Endothelial cell of umbilical vein (primary cell): ENCODE measurements around the gene TANGO2. TPM values are rescaled to one million over a fixed set of nuclear protein-coding genes. Genes with fewer than 3 reads are reported as not detected.

Experiments used
- BruUV-seq: library from RNA; stranded (reverse); fragments of 400-500 nt; replicated peaks from 2 replicates; lab custom pipeline; 2021; lab: Mats Ljungman, UMichigan
- CTCF ChIA-PET: fragments of 300-600, 350-600 bp; sonication (Branson Sonifier 250); formaldehyde crosslinking; loops from one replicate; lab custom pipeline; 2021; ENCODE audit warnings: antibody characterized with exemption, inconsistent platforms; lab: Charles Lee
- POLR2A ChIA-PET: fragments of 300-600, 350-600 bp; sonication (Branson Sonifier 250); formaldehyde crosslinking; loops from one replicate; lab custom pipeline; 2021; ENCODE audit warnings: antibody characterized with exemption, inconsistent platforms; lab: Charles Lee
- DNase-seq: peaks from one replicate; pipeline ENCODE4 v3.0.0-alpha.2; 2011; ENCODE audit warnings: low read depth, low spot score
- FAIRE-seq: peaks from 2 replicates; lab custom pipeline; 2011; peaks lifted over from hg19 to GRCh38; lab: Jason Lieb, UNC
- H2AFZ ChIP-seq: 2 replicates; pipeline ENCODE4 v1.6.0; 2012; ENCODE audit warnings: low read depth, low read length, control low read depth, inconsistent platforms
- H3K27ac ChIP-seq: 2 replicates; pipeline ENCODE4 v1.5.1; 2011; ENCODE audit warnings: low read depth, mild to moderate bottlenecking, control low read depth, low read length, moderate library complexity; ENCODE audit not compliant: insufficient read depth
- H3K27me3 ChIP-seq, 2 experiments: 2 replicates each; pipeline versions ENCODE4 v1.6.0 to v1.6.1; 2011; ENCODE audit warnings: low read length in 2 of 2, mixed read lengths in 1 of 2; ENCODE audit not compliant: control insufficient read depth in 2 of 2, insufficient read depth in 2 of 2
- H3K36me3 ChIP-seq, 2 experiments: 2 replicates in 1 of 2; 3 replicates in 1 of 2; pipeline ENCODE4 v1.5.1; 2011; ENCODE audit warnings: low read length in 2 of 2, mild to moderate bottlenecking in 1 of 2, moderate library complexity in 1 of 2; ENCODE audit not compliant: control insufficient read depth in 2 of 2, insufficient read depth in 2 of 2; ENCODE audit errors: extremely low read depth in 1 of 2
- H3K4me1 ChIP-seq: 3 replicates; pipeline ENCODE4 v1.5.1; 2011; ENCODE audit warnings: mild to moderate bottlenecking, low read length; ENCODE audit not compliant: control insufficient read depth, insufficient read depth; ENCODE audit errors: extremely low read depth
- H3K4me2 ChIP-seq: 2 replicates; pipeline ENCODE4 v1.6.1; 2011; ENCODE audit warnings: low read length, control low read depth, mixed read lengths; ENCODE audit not compliant: insufficient read depth
- H3K4me3 ChIP-seq, 3 experiments: fragments of 200-600 bp in 1 of 3; sonication (generic), shearing (Covaris generic) in 1 of 3; replicated peaks in 1 of 3; 2 replicates each; pipeline ENCODE4 v1.5.1; 2011 to 2016; ENCODE audit warnings: control low read depth in 3 of 3, low read length in 3 of 3, mild to moderate bottlenecking in 2 of 3, inconsistent platforms in 1 of 3, low read depth in 1 of 3, moderate library complexity in 1 of 3; ENCODE audit not compliant: insufficient read depth in 1 of 3
- H3K79me2 ChIP-seq: 2 replicates; pipeline ENCODE4 v1.6.0; 2012; ENCODE audit warnings: low read length, inconsistent platforms; ENCODE audit not compliant: control insufficient read depth, insufficient read depth
- H3K9ac ChIP-seq: replicated peaks from 2 replicates; pipeline ENCODE3; 2011; ENCODE audit warnings: low read length, control low read depth; ENCODE audit not compliant: insufficient read depth; ENCODE audit errors: extremely low read depth
- H3K9me1 ChIP-seq: replicated peaks from 3 replicates; pipeline ENCODE4 v1.6.0; 2011; ENCODE audit warnings: mild to moderate bottlenecking, low read length; ENCODE audit not compliant: control insufficient read depth, insufficient read depth; ENCODE audit errors: extremely low read depth
- H3K9me3 ChIP-seq: replicated peaks from 2 replicates; pipeline ENCODE4 v1.5.1; 2012; ENCODE audit warnings: low read length, inconsistent platforms; ENCODE audit not compliant: control insufficient read depth, insufficient read depth
- H4K20me1 ChIP-seq: replicated peaks from 2 replicates; pipeline ENCODE3; 2011; ENCODE audit warnings: mild to moderate bottlenecking, low read length; ENCODE audit not compliant: control insufficient read depth, insufficient read depth; ENCODE audit errors: extremely low read depth
- EZH2 ChIP-seq: IDR thresholded peaks from 2 replicates; pipeline ENCODE4 v1.6.1; 2012; ENCODE audit warnings: borderline replicate concordance, low read depth, mild to moderate bottlenecking, moderate library complexity, low read length, inconsistent platforms; ENCODE audit not compliant: severe bottlenecking
- FOS ChIP-seq: IDR thresholded peaks from 2 replicates; pipeline ENCODE4 v1.6.1; 2011; ENCODE audit warnings: mild to moderate bottlenecking, low read length, moderate library complexity, borderline replicate concordance; ENCODE audit not compliant: insufficient read depth
- GATA2 ChIP-seq: IDR thresholded peaks from 2 replicates; pipeline ENCODE4 v1.7.0; 2011; ENCODE audit warnings: low read depth, mild to moderate bottlenecking, moderate library complexity, mixed read lengths, low read length; ENCODE audit not compliant: insufficient read length, insufficient read depth
- JUN ChIP-seq: IDR thresholded peaks from 2 replicates; pipeline ENCODE4 v1.6.1; 2011; ENCODE audit warnings: borderline replicate concordance, low read depth; ENCODE audit not compliant: insufficient read length, insufficient read depth
- MYC ChIP-seq: IDR thresholded peaks from one replicate; pipeline ENCODE4 v1.6.1; 2011; ENCODE audit warnings: mild to moderate bottlenecking, low read depth, low read length
- POLR2A ChIP-seq: IDR thresholded peaks from 2 replicates; pipeline ENCODE4 v1.6.1; 2012; ENCODE audit warnings: low read depth, mild to moderate bottlenecking, control low read depth, low read length
- POLR2AphosphoS5 ChIP-seq: IDR thresholded peaks from 2 replicates; pipeline ENCODE4 v1.6.1; 2012; ENCODE audit warnings: low read depth, mild to moderate bottlenecking, control low read depth, low read length, moderate library complexity; ENCODE audit not compliant: insufficient read depth
- dilution Hi-C: fragments of 300-500 bp; cut with MboI; formaldehyde crosslinking; loops from one replicate; pipeline ENCODE4 v1.15.0; 2019; ENCODE audit warnings: low sequenced_read_pairs; ENCODE audit not compliant: extremely low pct_ligation_motif_present
- intact Hi-C: fragments of 100-400 bp; cut with micrococcal nuclease; formaldehyde crosslinking; loops from one replicate; pipeline ENCODE4 v1.10.0; 2022
- polyA plus RNA-seq, 4 experiments: library from polyadenylated mRNA; depleted of rRNA in 3 of 4; stranded (reverse) in 3 of 4; unstranded in 1 of 4; fragments of >200 nt; gene quantifications; 2 replicates each; pipeline versions ENCODE4 v1.2.1 to v1.2.3, GENCODE V29; 2011 to 2012; ENCODE audit warnings: missing spikeins in 1 of 4
- total RNA-seq: library from RNA; stranded (reverse); gene quantifications from 2 replicates; pipeline ENCODE4 v1.2.3, GENCODE V29; 2021
- TF ChIP-seq, protein P1 (sequence below), 2 donors: IDR thresholded peaks; 1 replicate in 1 of 2; 2 replicates in 1 of 2; pipeline ENCODE4 v1.5.1; 2011; ENCODE audit warnings: low read length in 2 of 2, mild to moderate bottlenecking in 2 of 2, moderate library complexity in 2 of 2, control low read depth in 1 of 2, inconsistent platforms in 1 of 2, low read depth in 1 of 2; ENCODE audit not compliant: insufficient read depth in 1 of 2; ENCODE audit errors: extremely low read depth in 1 of 2
- TF ChIP-seq, protein P2 (sequence below): IDR thresholded peaks from 2 replicates; pipeline ENCODE4 v1.6.1; 2011; ENCODE audit not compliant: insufficient read depth, insufficient read length

The TANGO2 gene
- total and polyA plus RNA-seq, 2 donors (not counting 3 experiments of a cell fraction or from before 2014, with no cell fraction given) = 40.0 to 49.3 TPM

DNA sequence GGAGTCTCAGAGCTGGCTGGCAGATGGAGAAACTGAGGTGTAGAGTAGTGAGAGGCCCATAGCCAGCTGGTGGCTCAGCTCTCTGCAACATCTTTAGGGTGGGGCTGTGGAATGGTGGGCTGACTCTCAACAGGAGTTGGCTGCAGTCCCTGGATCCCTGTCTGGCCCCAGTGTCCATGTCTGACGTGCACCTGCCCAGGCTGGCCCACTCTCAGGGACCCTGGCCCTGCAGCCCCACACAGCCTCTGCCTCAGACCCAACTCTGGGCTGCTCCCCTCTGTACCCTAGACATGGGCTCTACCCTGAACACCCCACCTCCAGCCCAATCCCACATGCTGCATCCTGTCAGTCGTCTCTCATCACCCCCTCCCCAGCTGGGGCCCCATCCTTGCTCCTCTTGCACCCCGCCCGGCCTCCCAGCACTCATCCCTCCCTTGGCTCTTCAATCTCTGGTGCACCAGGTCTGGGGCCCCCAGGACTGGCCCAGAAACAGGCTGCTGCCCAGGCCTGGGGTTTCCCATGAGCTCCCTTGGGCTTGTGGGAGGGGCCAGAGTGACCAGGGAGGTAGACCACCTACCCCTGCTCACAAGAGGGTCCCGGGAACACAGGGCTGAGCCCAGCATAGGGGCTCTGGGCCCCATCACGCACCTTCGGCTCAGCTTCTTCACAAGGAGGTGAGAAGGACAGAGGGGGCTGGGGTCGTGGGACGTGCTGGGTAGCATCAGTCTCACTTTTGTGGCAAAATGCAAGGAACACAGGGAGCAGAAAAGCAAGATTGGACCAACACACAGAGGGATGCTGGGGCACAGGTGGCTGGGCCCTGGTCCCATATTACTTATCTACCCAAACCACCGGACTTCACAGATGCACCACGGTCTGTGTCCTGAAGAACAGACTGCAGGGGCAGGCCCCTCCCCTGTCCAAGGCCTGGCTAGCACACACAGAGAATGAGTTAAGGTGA is 35.8 kb upstream of the TANGO2 start:
- BruUV-seq = no TSS peak
- Histone ChIP-seq H3K27me3 (no peaks in the 10 kb centered on the region), H3K36me3 (peaks cover 4 to 21% of the 10 kb centered on the region in 2 experiments), H3K79me2 (peaks cover 13% of the 10 kb centered on the region), H3K9ac (no peak overlapping the region), H3K4me3 (no peak overlapping the region), H4K20me1 (no peaks in the 10 kb centered on the region), H3K9me3 (no peaks in the 10 kb centered on the region), H2AFZ (no peak overlapping the region), H3K4me1 (peaks cover 26% of the 10 kb centered on the region), H3K27ac (peak overlapping the region; percentile 62), H3K4me2 (no peak overlapping the region), H3K9me1 (no peaks in the 10 kb centered on the region)
- FAIRE-seq (no peak), DNase-seq (no peak)
- ChIA-PET POLR2A (interaction anchor here (0.6 to 1.8 kb wide), 3 partner anchors 11 to 14 kb away, joined by 3 to 7 read pairs (median 5); no protein-coding TSS in a partner anchor), CTCF (interaction anchor here (1.2 to 4.4 kb wide), 5 partner anchors 10 to 29 kb away, joined by 3 to 78 read pairs (median 6); no protein-coding TSS in a partner anchor)
- dilution Hi-C loops = no loop called here
- TF ChIP-seq EZH2 = no peak
- no peak for TF ChIP-seq POLR2A
- TF ChIP-seq JUN = no peak
- TF ChIP-seq, protein P1, sequence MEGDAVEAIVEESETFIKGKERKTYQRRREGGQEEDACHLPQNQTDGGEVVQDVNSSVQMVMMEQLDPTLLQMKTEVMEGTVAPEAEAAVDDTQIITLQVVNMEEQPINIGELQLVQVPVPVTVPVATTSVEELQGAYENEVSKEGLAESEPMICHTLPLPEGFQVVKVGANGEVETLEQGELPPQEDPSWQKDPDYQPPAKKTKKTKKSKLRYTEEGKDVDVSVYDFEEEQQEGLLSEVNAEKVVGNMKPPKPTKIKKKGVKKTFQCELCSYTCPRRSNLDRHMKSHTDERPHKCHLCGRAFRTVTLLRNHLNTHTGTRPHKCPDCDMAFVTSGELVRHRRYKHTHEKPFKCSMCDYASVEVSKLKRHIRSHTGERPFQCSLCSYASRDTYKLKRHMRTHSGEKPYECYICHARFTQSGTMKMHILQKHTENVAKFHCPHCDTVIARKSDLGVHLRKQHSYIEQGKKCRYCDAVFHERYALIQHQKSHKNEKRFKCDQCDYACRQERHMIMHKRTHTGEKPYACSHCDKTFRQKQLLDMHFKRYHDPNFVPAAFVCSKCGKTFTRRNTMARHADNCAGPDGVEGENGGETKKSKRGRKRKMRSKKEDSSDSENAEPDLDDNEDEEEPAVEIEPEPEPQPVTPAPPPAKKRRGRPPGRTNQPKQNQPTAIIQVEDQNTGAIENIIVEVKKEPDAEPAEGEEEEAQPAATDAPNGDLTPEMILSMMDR (IDR thresholded peaks at IDR 0.05; ENCODE audit: extremely low read depth in 1 of 2, insufficient read depth in 1 of 2, low read depth in 1 of 2, low read length in 2 of 2) = no peak
- no peak for TF ChIP-seq FOS
- no peak for TF ChIP-seq GATA2
- no peak for TF ChIP-seq POLR2AphosphoS5
- TF ChIP-seq, protein P2, sequence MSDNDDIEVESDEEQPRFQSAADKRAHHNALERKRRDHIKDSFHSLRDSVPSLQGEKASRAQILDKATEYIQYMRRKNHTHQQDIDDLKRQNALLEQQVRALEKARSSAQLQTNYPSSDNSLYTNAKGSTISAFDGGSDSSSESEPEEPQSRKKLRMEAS = no peak
- TF ChIP-seq MYC = no peak
- intact Hi-C loops = no loop called here
